HCT116 (cell line): ENCODE data around the gene C20orf144. TPM values are rescaled to one million over a fixed set of nuclear protein-coding genes. Genes with fewer than 3 reads are reported as not detected.

Experiments used
- ATAC-seq: fragments of 200-7000 bp; cut with Tn5 transposase; 2 replicates; pipeline ENCODE4 v1.9.1; 2020; ENCODE audit warnings: mild to moderate bottlenecking, moderate library complexity
- BruUV-seq: library from RNA; stranded (reverse); fragments of 400-500 nt; replicated peaks from 2 replicates; lab custom pipeline; 2021; lab: Mats Ljungman, UMichigan
- CTCF ChIA-PET: fragments of 300-600 bp; sonication (Branson Sonifier 250); formaldehyde crosslinking; loops from one replicate; lab custom pipeline; 2021; ENCODE audit warnings: antibody characterized with exemption; lab: Charles Lee
- POLR2A ChIA-PET: fragments of 300-600, 350-600 bp; sonication (Branson Sonifier 250); formaldehyde crosslinking; loops from one replicate; lab custom pipeline; 2021; ENCODE audit warnings: antibody characterized with exemption; lab: Charles Lee
- RAD21 ChIA-PET, 2 experiments: fragments of 300-600 bp; sonication (Branson Sonifier 250); formaldehyde crosslinking; loops; one replicate each; lab custom pipeline; 2023; ENCODE audit warnings: low total read pairs in 2 of 2; ENCODE audit not compliant: uncharacterized antibody in 2 of 2, unreplicated experiment in 2 of 2, low non-redundant PET in 1 of 2; lab: Charles Lee
- DNase-seq: peaks from one replicate; pipeline ENCODE4 v3.0.0-alpha.2; 2010; ENCODE audit warnings: low read depth, low spot score
- H2AFZ ChIP-seq: fragments of 200-600 bp; shearing (Covaris generic), sonication (generic); 2 replicates; pipeline ENCODE4 v1.6.1; 2017; ENCODE audit warnings: low read depth, mixed run types, mixed read lengths, antibody characterized with exemption, low read length; ENCODE audit not compliant: poor library complexity, severe bottlenecking
- H3K27ac ChIP-seq: 2 replicates; pipeline ENCODE4 v1.5.1; 2012; ENCODE audit warnings: low read depth, low read length
- H3K27me3 ChIP-seq: fragments of 200-600 bp; sonication (generic); 2 replicates; pipeline ENCODE4 v1.6.1; 2016; ENCODE audit warnings: mixed run types, low read length, mixed read lengths; ENCODE audit not compliant: insufficient read depth
- H3K36me3 ChIP-seq, 2 experiments: fragments of 200-500 bp in 1 of 2; fragments of 200-600 bp in 1 of 2; sonication (Bioruptor generic) in 1 of 2; sonication (generic) in 1 of 2; 2 replicates each; pipeline versions ENCODE4 v1.5.1 to v1.6.1; 2014 to 2016; ENCODE audit warnings: low read length in 2 of 2, inconsistent platforms in 1 of 2, mixed read lengths in 1 of 2, mixed run types in 1 of 2; ENCODE audit not compliant: insufficient read depth in 2 of 2, control insufficient read depth in 1 of 2
- H3K4me1 ChIP-seq, 2 experiments: fragments of 200-600 bp in 1 of 2; sonication (generic) in 1 of 2; 2 replicates each; pipeline versions ENCODE4 v1.5.1 to v1.6.1; 2012 to 2017; ENCODE audit warnings: low read length in 2 of 2, inconsistent platforms in 1 of 2, mild to moderate bottlenecking in 1 of 2, mixed read lengths in 1 of 2, mixed run types in 1 of 2, moderate library complexity in 1 of 2; ENCODE audit not compliant: insufficient read depth in 2 of 2, control insufficient read depth in 1 of 2
- H3K4me2 ChIP-seq: fragments of 200-600 bp; sonication (generic); 2 replicates; pipeline ENCODE4 v1.6.1; 2017; ENCODE audit warnings: mixed run types, low read length, mixed read lengths
- H3K4me3 ChIP-seq, 2 experiments: fragments of 200-600 bp in 1 of 2; sonication (generic) in 1 of 2; replicated peaks in 1 of 2; 2 replicates each; pipeline ENCODE4 v1.5.1; 2011 to 2016; ENCODE audit warnings: low read length in 2 of 2, control low read depth in 1 of 2, low read depth in 1 of 2, mild to moderate bottlenecking in 1 of 2, mixed read lengths in 1 of 2, mixed run types in 1 of 2
- H3K79me2 ChIP-seq: fragments of 200-600 bp; sonication (generic); 2 replicates; pipeline ENCODE4 v1.6.1; 2017; ENCODE audit warnings: mild to moderate bottlenecking, mixed run types, low read length, moderate library complexity, mixed read lengths; ENCODE audit not compliant: insufficient read depth
- H3K9ac ChIP-seq: fragments of 200-600 bp; sonication (generic); 2 replicates; pipeline ENCODE4 v1.6.1; 2016; ENCODE audit warnings: low read length, mixed read lengths
- H3K9me2 ChIP-seq: fragments of 200-600 bp; sonication (generic), shearing (Covaris generic); 2 replicates; pipeline ENCODE4 v1.6.1; 2017; ENCODE audit warnings: mixed run types, mild to moderate bottlenecking, moderate library complexity; ENCODE audit not compliant: insufficient read depth
- H3K9me3 ChIP-seq, 2 experiments: fragments of 200-500 bp in 1 of 2; fragments of 200-600 bp in 1 of 2; sonication (Bioruptor generic) in 1 of 2; sonication (generic) in 1 of 2; 2 replicates each; pipeline ENCODE4 v1.6.1; 2014 to 2017; ENCODE audit warnings: low read length in 2 of 2, mixed read lengths in 2 of 2, inconsistent platforms in 1 of 2, low read depth in 1 of 2, mild to moderate bottlenecking in 1 of 2, mixed run types in 1 of 2, moderate library complexity in 1 of 2; ENCODE audit not compliant: control insufficient read depth in 1 of 2, insufficient read depth in 1 of 2
- H4K20me1 ChIP-seq: fragments of 200-600 bp; sonication (generic), shearing (Covaris generic); 2 replicates; pipeline ENCODE4 v1.6.1; 2017; ENCODE audit warnings: mixed run types, mild to moderate bottlenecking, moderate library complexity; ENCODE audit not compliant: insufficient read depth
- ATF3 ChIP-seq: IDR thresholded peaks from 2 replicates; pipeline ENCODE4 v1.6.1; 2012
- CBX3 ChIP-seq: IDR thresholded peaks from 2 replicates; pipeline ENCODE4 v1.6.1; 2012; ENCODE audit warnings: low read depth
- CTCF ChIP-seq, 3 experiments: fragments of 200-600 bp in 1 of 3; sonication (generic) in 1 of 3; IDR thresholded peaks in 2 of 3; conservative IDR thresholded peaks in 1 of 3; 2 replicates each; pipeline ENCODE4 v1.5.1; 2012 to 2017; ENCODE audit warnings: low read depth in 2 of 3, low read length in 2 of 3, antibody characterized with exemption in 1 of 3, borderline replicate concordance in 1 of 3, control low read depth in 1 of 3, mild to moderate bottlenecking in 1 of 3, mixed read lengths in 1 of 3, mixed run types in 1 of 3, moderate library complexity in 1 of 3; ENCODE audit not compliant: insufficient read depth in 1 of 3
- EGR1 ChIP-seq: IDR thresholded peaks from 2 replicates; pipeline ENCODE4 v1.6.1; 2012; ENCODE audit warnings: low read depth
- EZH2 ChIP-seq: fragments of 200-600 bp; sonication (generic); IDR thresholded peaks from 2 replicates; pipeline ENCODE4 v1.6.1; 2017; ENCODE audit warnings: antibody characterized with exemption, mixed run types
- EZH2phosphoT487 ChIP-seq: fragments of 200-600 bp; IDR thresholded peaks from 2 replicates; pipeline ENCODE4 v1.6.1; 2018; ENCODE audit warnings: antibody characterized with exemption, borderline replicate concordance
- FOSL1 ChIP-seq: IDR thresholded peaks from 2 replicates; pipeline ENCODE4 v1.6.1; 2012; ENCODE audit warnings: low read depth
- POLR2A ChIP-seq: IDR thresholded peaks from 2 replicates; pipeline ENCODE4 v1.7.0; 2011; ENCODE audit warnings: borderline replicate concordance; ENCODE audit not compliant: insufficient read depth, insufficient read length; ENCODE audit errors: extremely low read depth
- POLR2AphosphoS5 ChIP-seq: IDR thresholded peaks from 2 replicates; pipeline ENCODE4 v1.6.1; 2011; ENCODE audit warnings: mild to moderate bottlenecking, low read depth, low read length, moderate library complexity
- RAD21 ChIP-seq: IDR thresholded peaks from 2 replicates; pipeline ENCODE4 v1.6.1; 2012; ENCODE audit warnings: low read depth, mild to moderate bottlenecking
- REST ChIP-seq: IDR thresholded peaks from 2 replicates; pipeline ENCODE4 v1.6.1; 2012; ENCODE audit warnings: low read depth
- SP1 ChIP-seq: IDR thresholded peaks from 2 replicates; pipeline ENCODE4 v1.6.1; 2012; ENCODE audit warnings: low read depth
- SRF ChIP-seq: IDR thresholded peaks from 2 replicates; pipeline ENCODE4 v1.6.1; 2012; ENCODE audit warnings: low read depth
- TCF7L2 ChIP-seq: IDR thresholded peaks from 2 replicates; pipeline ENCODE4 v1.7.0; 2011; ENCODE audit warnings: borderline replicate concordance, inconsistent platforms; ENCODE audit not compliant: insufficient read depth, insufficient read length; ENCODE audit errors: extremely low read depth
- ZFX ChIP-seq: fragments of 450-650 bp; IDR thresholded peaks from 2 replicates; pipeline ENCODE4 v1.6.1; 2017
- intact Hi-C: fragments of 100-400 bp; cut with micrococcal nuclease; formaldehyde crosslinking; loops from 2 replicates; pipeline ENCODE4 v1.10.0; 2022
- total RNA-seq: library from RNA; stranded (reverse); gene quantifications from one replicate; pipeline ENCODE4 v1.2.1, GENCODE V29; 2021; ENCODE audit not compliant: unreplicated experiment

Gene C20orf144
- total RNA-seq, 1 experiment from 2014 or later, result 0.37 TPM

DNA sequence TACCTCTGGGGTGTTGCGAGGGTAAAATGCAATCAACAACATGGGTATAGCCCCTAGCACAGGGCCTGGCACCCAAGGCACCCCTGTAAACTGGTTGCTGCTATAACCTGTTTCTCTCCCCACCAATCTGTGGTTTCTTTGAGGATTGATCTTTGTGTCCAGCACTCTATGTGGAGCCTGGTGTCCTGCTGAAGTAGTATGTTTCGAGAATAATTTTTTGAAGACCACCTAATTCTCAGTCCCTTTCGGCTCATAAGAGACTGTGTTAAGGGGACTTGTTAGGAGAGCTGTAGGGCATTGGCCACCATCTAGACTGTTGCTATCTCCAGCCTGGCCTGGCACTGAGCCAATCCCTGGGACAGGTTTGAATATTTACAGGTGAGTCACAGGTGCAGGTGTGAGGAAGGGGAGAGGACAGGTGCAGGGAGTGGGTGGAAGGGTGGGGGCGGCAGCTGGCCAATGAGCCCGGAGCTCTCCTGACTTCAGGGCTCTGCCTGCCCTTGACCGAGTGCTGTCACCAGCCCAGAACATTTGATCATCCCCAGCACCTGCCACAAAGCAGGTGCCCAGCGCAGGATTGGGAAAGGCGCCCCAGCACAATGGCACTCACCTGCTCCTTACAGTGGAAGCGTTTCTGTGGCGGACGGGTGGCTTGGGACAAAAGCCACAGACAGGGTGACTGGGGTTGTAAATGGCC, 8.1 kb upstream of the C20orf144 start:
- Histone ChIP-seq H4K20me1 (no peaks in the 10 kb centered on the region), H3K9me2 (no peaks in the 10 kb centered on the region), H3K27ac (no peak overlapping the region), H3K9ac (no peak overlapping the region)
- ChIA-PET POLR2A (interaction anchor here (1.5 kb wide), 1 partner anchor 10 kb away, joined by 6 read pairs; no protein-coding TSS in a partner anchor), CTCF (interaction anchor here (1.0 to 2.1 kb wide), 5 partner anchors 10 to 252 kb away, joined by 3 to 13 read pairs (median 6); partner anchors contain the start of gene CDK5RAP1)
- DNase-seq, result no peak
- TF ChIP-seq EZH2phosphoT487, result no peak
- no peak for TF ChIP-seq SP1
- TF ChIP-seq EGR1, result no peak; the same call in 1 of the 2 replicates
- TF ChIP-seq CBX3, result no peak
- TF ChIP-seq TCF7L2, result no peak
- no peak for TF ChIP-seq ATF3
- no peak for TF ChIP-seq FOSL1
- no peak for TF ChIP-seq ZFX
- no peak for TF ChIP-seq POLR2A
- no peak; the same call in 1 of the 2 replicates for TF ChIP-seq POLR2AphosphoS5
- no peak for TF ChIP-seq EZH2
- no peak for TF ChIP-seq RAD21
- TF ChIP-seq REST, result no peak
- TF ChIP-seq SRF, result no peak
- no peak for TF ChIP-seq CTCF (IDR thresholded peaks at IDR 0.05 in 2 of 3, conservative IDR thresholded peaks at IDR 0.05 in 1 of 3; ENCODE audit: borderline replicate concordance in 1 of 3, insufficient read depth in 1 of 3, low read depth in 2 of 3, low read length in 2 of 3)
- TF ChIP-seq, all 23 proteins: peak for 0
- Histone ChIP-seq H3K4me3 (no peak overlapping the region), H3K27me3 (no peaks in the 10 kb centered on the region), H3K9me3 (no peaks in the 10 kb centered on the region), H3K4me2 (no peak overlapping the region), H3K4me1 (peaks cover 0 to 16% of the 10 kb centered on the region in 2 experiments; a peak in 1 of 4 replicates), H3K36me3 (peaks cover 0 to 3% of the 10 kb centered on the region in 2 experiments; a peak in 1 of 4 replicates), H2AFZ (no peak overlapping the region), H3K79me2 (no peaks in the 10 kb centered on the region)
- TSS peak; percentile 3 for BruUV-seq
- intact Hi-C loops, result loop anchor here (2.0 to 10.0 kb wide), 3 partner anchors 137 to 471 kb away; no protein-coding TSS in a partner anchor
- RAD21 ChIA-PET, result interaction anchor here (0.6 to 1.1 kb wide), 3 partner anchors 79 to 237 kb away, joined by 3 to 5 read pairs (median 4); no protein-coding TSS in a partner anchor
- peak; percentile 15; the same call in 1 of the 2 replicates for ATAC-seq
